Measurements from ENCODE around the gene RASAL2. TPM values are rescaled to one million over a fixed set of nuclear protein-coding genes. Genes with fewer than 3 reads are reported as not detected.

The RASAL2 gene
- total RNA-seq, 1 donor from 2014 or later: 12.4 TPM

GRCh38 chr1:178489399-178489798 lies 395.5 kb downstream of the RASAL2 start:
- Histone ChIP-seq H3K27me3 (ENCODE audit: control insufficient read depth, insufficient read depth, low read length) (no peaks in the 10 kb centered on the region), H3K36me3 (ENCODE audit: control insufficient read depth, insufficient read depth, low read length) (no peaks in the 10 kb centered on the region), H3K4me3 (ENCODE audit: low read depth, low read length) (no peak overlapping the region)
- no peak for FAIRE-seq
- DNase-seq (ENCODE audit: low read depth): no peak
- TF ChIP-seq CTCF (IDR thresholded peaks at IDR 0.05; ENCODE audit: insufficient read depth, low read length, severe bottlenecking): no peak

DNA sequence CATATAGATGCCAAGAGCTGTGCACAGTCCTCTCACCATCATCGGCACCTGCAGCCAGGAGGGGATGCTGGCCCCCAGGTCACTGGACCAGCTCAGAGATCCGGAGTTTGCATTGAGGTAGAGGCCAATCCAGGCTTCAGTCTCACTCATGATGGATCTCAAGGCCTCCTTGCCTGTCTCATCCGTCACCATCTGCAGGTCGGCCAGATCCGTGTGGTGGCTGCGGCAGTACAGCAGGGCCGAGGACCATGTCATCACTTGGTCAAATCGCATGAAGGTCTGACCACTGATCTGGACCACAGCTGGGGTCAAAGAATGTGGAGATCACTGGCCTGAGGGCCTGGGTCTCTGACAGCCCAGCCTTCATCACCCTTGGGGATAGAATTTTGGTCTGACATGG lies 396.2 kb downstream of the RASAL2 start:
- peak; percentile 36 for FAIRE-seq
- DNase-seq (ENCODE audit: low read depth): no peak

DNA sequence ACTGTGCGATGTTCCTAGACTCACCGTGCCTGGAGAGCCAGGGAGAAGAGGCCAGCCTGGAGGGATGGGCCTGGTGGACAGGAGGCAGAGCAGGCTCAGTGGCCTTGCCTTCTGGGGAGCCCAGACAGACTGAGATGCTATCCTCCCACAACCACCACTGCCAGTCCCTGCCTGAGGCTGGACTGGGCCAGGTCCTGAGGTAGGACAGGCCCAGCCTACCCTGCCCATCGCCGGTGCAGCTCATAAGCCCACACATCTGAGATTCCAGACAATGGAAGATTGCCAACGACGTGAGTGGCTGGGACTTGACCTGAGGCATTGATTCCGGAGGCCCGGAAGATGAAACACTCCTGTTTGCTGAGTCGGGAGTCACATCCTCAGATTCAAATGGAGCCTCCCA lies 397.1 kb downstream of the RASAL2 start:
- Histone ChIP-seq H3K27me3 (ENCODE audit: control insufficient read depth, insufficient read depth, low read length) (no peaks in the 10 kb centered on the region), H3K36me3 (ENCODE audit: control insufficient read depth, insufficient read depth, low read length) (no peaks in the 10 kb centered on the region), H3K4me3 (ENCODE audit: low read depth, low read length) (no peak overlapping the region)
- FAIRE-seq (no peak), DNase-seq (ENCODE audit: low read depth) (no peak)
- TF ChIP-seq CTCF (IDR thresholded peaks at IDR 0.05; ENCODE audit: insufficient read depth, low read length, severe bottlenecking): no peak

More for the DNA sequence above, 396.2 kb downstream of the RASAL2 start:
- no peak overlapping the region for H3K4me3 ChIP-seq (ENCODE audit: low read depth, low read length)
- H3K36me3 ChIP-seq (ENCODE audit: control insufficient read depth, insufficient read depth, low read length): no peaks in the 10 kb centered on the region
- TF ChIP-seq CTCF (IDR thresholded peaks at IDR 0.05; ENCODE audit: insufficient read depth, low read length, severe bottlenecking): no peak
- H3K27me3 ChIP-seq (ENCODE audit: control insufficient read depth, insufficient read depth, low read length): no peaks in the 10 kb centered on the region

DNA sequence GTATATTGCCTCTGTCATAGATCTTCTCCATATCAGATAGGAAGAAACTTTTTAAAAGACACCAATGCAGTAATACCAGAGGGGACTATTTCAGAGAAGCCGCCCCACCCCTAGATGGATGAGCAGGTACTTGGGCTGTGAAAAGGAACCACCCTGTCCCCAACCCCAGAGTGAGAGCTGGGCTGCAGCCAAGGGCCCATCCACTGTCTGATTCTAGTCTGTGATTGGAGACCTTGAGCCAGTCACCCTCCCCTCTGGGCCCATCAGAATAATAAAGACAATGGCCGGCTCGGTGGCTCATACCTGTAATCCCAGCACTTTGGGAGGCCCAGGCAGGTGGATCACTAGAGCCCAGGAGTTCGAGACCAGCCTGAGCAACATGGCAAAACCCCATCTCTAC lies 397.8 kb downstream of the RASAL2 start:
- Histone ChIP-seq H3K27me3 (ENCODE audit: control insufficient read depth, insufficient read depth, low read length) (no peaks in the 10 kb centered on the region), H3K4me3 (ENCODE audit: low read depth, low read length) (no peak overlapping the region), H3K36me3 (ENCODE audit: control insufficient read depth, insufficient read depth, low read length) (no peaks in the 10 kb centered on the region)
- TF ChIP-seq CTCF (IDR thresholded peaks at IDR 0.05; ENCODE audit: insufficient read depth, low read length, severe bottlenecking): no peak
- FAIRE-seq: no peak
- no peak for DNase-seq (ENCODE audit: low read depth)

GRCh38 chr1:178492341-178492740 lies 398.4 kb downstream of the RASAL2 start:
- DNase-seq (ENCODE audit: low read depth): no peak
- H3K27me3 ChIP-seq (ENCODE audit: control insufficient read depth, insufficient read depth, low read length): no peaks in the 10 kb centered on the region
- no peak for FAIRE-seq

More at GRCh38 chr1:178492341-178492740, 398.4 kb downstream of the RASAL2 start:
- Histone ChIP-seq H3K36me3 (ENCODE audit: control insufficient read depth, insufficient read depth, low read length) (no peaks in the 10 kb centered on the region), H3K4me3 (ENCODE audit: low read depth, low read length) (no peak overlapping the region)
- TF ChIP-seq CTCF (IDR thresholded peaks at IDR 0.05; ENCODE audit: insufficient read depth, low read length, severe bottlenecking): no peak
